Omental fat pad (tissue), 4 donors: ENCODE measurements around the gene ZNF761. TPM values are rescaled to one million over a fixed set of nuclear protein-coding genes. Genes with fewer than 3 reads are reported as not detected.
"Not testable (repeated sequence)": the region's sequence is repeated elsewhere in the genome, so short reads cannot be mapped to it uniquely, and the experiment has no call there.

Experiments
- ATAC-seq: fragments of 150-250 bp; one replicate; pipeline ENCODE4 v1.9.1; 2016; ENCODE audit warnings: mild to moderate bottlenecking, moderate library complexity; ENCODE audit not compliant: low FRiP score
- DNase-seq: peaks from one replicate; pipeline ENCODE4 v3.0.0-alpha.2; 2019; ENCODE audit warnings: low spot score
- total RNA-seq, 4 donors: library from RNA; depleted of rRNA; stranded (reverse); fragments of >200 nt; gene quantifications; one replicate each; pipeline ENCODE4 v1.1.0, GENCODE V29; 2016
- TF ChIP-seq, protein P1 (sequence below), 3 donors: fragments of 450-650 bp; IDR thresholded peaks; one replicate each; pipeline ENCODE4 v1.5.1; 2016 to 2017; ENCODE audit warnings: antibody characterized with exemption in 3 of 3, mild to moderate bottlenecking in 3 of 3, moderate library complexity in 2 of 3

Gene ZNF761
- total RNA-seq, 4 donors from 2014 or later = 10.4 to 16.8 (median 14.2) TPM

DNA sequence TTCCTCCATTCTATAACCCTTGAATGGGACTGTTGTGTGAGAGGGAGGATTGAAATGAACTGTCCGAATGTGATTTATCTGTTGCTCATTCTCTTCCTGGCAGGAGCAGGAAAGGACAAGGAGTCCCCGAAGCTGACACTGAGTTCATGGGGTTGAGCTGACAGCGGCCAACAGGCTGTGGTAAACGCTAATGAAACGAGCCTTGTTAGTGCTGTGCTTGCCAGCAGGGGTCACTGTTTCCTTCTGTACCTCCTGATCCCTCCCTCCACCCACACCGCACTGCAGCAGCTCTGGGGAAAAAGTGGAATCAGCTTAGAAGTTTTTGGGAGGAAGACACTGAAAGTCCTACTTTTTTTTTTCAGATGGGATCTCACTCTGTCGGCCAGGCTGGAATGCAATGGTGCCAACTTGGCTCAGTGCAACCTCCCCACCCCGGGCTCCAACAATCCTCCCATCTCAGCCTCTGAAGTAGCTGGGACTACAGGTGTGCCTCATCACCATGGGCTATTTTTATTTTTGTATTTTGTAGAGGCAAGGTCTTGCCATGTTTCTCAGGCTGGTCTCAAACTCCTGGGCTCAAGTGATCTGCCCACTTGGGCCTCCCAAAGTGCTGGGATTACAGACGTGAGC, 6.7 kb upstream of the ZNF761 start:
- peak; percentile 86 for ATAC-seq

DNA sequence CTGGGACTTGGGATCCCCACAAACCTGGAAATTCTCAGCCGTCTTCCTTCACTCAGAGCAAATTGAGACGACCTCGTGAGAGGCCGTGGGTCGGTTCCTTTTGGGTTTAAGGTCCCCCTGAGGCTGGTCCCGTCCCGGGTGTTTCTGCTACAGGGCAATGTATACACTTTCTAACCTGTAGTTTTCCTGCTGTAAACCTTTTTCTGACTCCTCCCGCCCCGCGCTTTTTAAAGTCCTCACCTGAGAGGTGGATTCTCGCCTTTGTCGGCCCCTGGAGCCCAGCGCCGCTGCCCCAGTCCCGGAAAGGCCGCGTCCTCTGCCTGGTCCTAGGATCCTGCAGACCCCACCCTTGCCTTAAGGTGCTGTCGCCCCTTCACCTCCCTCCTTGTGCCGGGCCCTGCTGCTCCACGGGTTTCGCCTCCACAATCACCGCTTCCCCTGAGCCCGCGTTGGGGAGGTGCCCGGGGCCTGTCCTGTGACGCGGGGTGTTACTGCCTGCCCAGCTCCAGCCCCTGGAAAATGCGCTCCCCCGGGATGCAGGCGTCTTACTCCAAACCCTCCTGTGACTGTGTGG, 391 bp downstream of the ZNF761 start:
- ATAC-seq (peak; percentile 23), DNase-seq (no peak)
- TF ChIP-seq, protein P1, sequence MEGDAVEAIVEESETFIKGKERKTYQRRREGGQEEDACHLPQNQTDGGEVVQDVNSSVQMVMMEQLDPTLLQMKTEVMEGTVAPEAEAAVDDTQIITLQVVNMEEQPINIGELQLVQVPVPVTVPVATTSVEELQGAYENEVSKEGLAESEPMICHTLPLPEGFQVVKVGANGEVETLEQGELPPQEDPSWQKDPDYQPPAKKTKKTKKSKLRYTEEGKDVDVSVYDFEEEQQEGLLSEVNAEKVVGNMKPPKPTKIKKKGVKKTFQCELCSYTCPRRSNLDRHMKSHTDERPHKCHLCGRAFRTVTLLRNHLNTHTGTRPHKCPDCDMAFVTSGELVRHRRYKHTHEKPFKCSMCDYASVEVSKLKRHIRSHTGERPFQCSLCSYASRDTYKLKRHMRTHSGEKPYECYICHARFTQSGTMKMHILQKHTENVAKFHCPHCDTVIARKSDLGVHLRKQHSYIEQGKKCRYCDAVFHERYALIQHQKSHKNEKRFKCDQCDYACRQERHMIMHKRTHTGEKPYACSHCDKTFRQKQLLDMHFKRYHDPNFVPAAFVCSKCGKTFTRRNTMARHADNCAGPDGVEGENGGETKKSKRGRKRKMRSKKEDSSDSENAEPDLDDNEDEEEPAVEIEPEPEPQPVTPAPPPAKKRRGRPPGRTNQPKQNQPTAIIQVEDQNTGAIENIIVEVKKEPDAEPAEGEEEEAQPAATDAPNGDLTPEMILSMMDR (IDR thresholded peaks at IDR 0.05) = no peak

More for the DNA sequence above, 6.7 kb upstream of the ZNF761 start:
- TF ChIP-seq, protein P1 (IDR thresholded peaks at IDR 0.05) = peak in 1 of 3 donors; percentile 21
- DNase-seq = peak; percentile 43

DNA sequence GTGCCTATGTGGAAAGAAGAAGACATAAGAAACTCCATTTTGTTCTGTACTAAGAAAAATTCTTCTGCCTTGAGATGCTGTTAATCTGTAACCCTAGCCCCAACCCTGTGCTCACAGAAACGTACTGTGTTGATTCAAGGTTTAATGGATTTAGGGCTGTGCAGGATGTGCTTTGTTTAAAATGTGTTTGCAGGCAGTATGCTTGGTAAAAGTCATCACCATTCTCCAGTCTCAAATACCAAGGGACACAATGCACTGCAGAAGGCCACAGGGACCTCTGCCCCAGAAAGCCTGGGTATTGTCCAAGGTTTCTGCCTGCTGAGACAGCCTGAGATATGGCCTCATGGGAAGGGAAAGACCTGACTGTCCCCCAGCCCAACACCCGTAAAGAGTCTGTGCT, 12.0 kb downstream of the ZNF761 start:
- not testable (repeated sequence) for ATAC-seq, DNase-seq

DNA sequence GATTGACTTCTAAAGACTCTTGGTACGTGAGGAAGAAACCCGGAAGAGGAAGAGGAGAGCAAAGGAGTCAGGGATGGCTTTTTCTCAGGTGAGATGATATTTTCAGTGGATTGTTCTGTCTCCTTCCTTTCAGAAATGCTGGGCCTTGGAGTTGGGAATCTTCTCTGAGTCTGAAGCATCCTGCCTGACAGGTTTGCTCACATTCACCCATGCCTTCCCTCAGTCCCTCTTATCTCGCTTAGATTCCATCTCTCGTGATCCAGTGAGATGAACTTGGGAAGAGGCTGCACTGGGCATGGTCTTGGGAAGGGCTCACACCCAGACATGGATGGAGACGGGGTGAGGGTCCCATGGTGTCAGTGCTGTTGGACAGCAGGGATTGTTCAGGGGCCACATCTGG, 15.4 kb downstream of the ZNF761 start:
- ATAC-seq, DNase-seq: not testable (repeated sequence)

DNA sequence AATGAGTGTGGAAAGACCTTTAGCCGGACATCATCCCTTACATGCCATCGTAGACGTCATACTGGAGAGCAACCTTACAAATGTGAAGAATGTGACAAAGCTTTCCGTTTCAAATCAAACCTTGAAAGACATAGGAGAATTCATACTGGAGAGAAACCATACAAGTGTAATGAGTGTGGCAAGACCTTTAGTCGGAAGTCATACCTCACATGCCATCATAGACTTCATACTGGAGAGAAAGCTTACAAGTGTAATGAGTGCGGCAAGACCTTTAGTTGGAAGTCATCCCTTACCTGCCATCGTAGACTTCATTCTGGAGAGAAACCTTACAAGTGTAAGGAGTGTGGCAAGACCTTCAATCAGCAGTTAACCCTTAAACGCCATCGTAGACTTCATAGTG, 24.0 kb downstream of the ZNF761 start:
- no peak for ATAC-seq
- TF ChIP-seq, protein P1 (IDR thresholded peaks at IDR 0.05) = no peak
- no peak for DNase-seq

DNA sequence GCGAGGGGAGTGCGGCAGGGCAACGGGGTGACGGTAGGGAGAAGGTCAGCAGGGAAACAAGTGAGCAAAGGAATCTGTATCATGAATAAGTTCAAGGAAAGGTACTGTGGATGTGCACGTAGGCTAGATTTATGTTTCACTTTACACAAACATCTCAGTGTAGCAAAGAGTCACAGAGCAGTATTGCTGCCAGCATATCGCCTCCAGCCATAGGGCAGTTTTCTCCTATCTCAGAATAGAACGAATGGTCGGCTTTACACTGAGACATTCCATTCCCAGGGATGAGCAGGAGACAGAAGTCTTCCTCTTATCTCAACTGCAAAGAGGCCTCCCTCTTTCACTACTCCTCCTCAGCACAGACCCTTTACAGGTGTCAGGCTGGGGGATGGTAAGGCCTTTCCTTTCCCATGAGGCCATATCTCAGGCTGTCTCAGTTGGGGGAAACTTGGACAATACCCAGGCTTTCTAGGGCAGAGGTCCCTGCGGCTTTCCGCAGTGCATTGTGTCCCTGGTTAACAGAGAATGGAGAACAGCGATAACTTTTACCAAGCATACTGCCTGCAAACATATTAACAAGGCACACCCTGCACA, 28.4 kb downstream of the ZNF761 start:
- ATAC-seq, DNase-seq: not testable (repeated sequence)

DNA sequence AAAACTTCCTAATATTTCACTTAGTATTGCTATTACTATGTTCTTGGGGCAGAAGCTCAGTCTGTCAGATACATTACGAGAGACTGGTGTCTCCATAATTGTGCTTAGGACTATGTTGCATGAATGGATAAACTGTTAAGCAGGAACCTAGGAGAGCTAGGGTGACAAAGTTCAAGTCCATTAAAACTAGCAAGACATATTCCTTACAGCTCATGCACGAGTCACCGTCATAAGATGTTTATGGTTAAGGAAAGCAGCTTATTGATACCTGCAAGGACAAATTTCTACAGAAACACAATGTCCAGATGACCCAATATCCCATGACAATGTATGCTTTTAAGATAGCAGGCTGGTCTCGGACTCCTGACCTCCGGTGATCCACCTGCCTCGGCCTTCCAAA, 30.1 kb downstream of the ZNF761 start:
- TF ChIP-seq, protein P1 (IDR thresholded peaks at IDR 0.05) = no peak
- no peak for ATAC-seq
- DNase-seq = no peak

DNA sequence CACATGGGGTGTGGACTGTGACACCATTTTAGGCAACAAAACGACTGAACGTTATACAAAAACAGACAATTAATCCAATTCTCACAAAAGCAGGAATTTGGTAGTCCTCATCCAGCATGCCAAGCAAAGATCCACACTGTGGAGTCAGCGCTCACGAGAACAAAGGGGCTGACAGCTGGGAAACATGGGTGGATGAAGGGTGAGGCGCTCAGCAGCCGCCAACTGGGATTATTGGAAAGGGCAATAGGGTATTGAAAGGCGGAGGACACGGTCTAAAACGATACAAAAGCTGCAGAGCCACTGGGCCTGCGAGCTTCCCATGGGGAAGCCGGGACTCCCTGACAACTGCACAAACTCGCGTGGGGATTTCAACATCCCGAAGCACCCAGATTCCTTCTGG, 31.1 kb downstream of the ZNF761 start:
- TF ChIP-seq, protein P1 (IDR thresholded peaks at IDR 0.05) = no peak
- ATAC-seq = no peak
- no peak for DNase-seq
